NCI-H510A (cell line): ENCODE results near the gene PLEKHM3.
"Not testable (repeated sequence)": the region's sequence is repeated elsewhere in the genome, so short reads cannot be mapped to it uniquely, and the experiment has no call there.

Source experiments
- DNase-seq: peaks from one replicate; lab custom pipeline; 2025; lab: John Stamatoyannopoulos, UW

The PLEKHM3 gene

DNA sequence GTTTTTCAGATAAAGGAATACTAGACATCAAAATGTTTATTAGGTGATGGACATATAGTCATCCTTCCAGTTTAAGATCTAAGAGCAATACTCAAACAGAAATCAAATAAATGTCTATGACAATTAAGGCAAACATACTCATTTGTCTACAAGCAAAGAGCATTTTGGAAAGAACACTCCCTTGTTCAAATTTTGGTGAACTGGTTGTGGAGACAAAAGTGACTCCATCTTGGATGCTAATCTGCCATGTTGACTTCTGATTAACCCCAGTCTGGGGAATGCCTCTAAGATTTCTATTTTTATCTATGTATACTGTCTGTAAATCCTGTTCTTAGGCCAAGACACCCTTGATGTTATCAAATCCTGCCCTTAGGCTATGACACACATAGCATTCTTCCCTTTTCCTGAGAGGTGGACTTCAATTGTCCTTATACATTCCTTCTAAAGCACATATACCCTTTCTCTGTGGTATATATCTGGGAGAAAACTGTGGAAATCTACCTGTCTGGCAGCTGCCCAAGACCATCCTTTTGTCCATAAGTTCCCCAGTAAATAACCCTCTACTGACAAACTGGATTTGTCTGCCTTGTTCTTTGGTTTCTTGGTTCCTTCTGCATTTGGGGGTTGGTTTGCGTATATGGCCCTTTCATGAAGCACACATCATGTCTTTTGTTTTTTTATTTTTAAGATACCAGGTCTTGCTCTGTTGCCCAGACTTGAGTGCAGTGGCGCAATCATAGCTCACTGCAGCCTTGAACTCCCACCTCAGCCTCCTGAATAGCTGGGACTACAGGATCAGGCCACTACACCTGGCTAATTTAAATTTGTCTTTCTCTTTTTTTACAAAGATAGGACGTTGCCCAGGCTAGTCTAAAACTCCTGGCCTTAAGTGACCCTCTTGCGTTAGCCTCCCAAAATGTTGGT, 12.5 kb upstream of the PLEKHM3 start:
- no peak for DNase-seq

GRCh38 chr2:208036357-208036756, 11.0 kb upstream of the PLEKHM3 start:
- no peak for DNase-seq

- DNase-seq: no peak
Observed at GRCh38 chr2:208034503-208035140, 9.3 kb upstream of the PLEKHM3 start.

- no peak for DNase-seq
Observed at GRCh38 chr2:208033701-208034502, 8.6 kb upstream of the PLEKHM3 start.

DNA sequence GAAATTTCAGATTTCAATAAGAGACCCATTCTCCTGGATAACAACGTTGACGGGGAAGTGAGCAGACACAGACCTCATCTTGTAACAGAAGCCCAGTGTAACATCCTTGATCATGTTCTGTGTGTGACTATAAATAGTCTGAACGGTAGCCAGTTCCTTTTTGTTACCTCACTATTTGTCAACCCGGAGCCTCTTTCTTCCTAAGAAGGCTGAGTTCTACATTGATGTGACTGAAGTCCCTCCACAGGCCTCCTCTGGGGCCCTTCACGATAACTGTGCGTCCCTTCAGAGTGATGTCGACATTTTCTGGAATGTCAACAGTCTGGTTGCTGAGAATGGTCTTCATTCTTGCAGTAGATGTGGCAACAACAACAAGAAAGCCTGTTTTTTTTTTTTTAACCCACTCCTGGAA, 6.3 kb upstream of the PLEKHM3 start:
- DNase-seq: no peak

- no peak for DNase-seq
Observed at GRCh38 chr2:208025814-208026184, 472 bp upstream of the PLEKHM3 start.

DNA sequence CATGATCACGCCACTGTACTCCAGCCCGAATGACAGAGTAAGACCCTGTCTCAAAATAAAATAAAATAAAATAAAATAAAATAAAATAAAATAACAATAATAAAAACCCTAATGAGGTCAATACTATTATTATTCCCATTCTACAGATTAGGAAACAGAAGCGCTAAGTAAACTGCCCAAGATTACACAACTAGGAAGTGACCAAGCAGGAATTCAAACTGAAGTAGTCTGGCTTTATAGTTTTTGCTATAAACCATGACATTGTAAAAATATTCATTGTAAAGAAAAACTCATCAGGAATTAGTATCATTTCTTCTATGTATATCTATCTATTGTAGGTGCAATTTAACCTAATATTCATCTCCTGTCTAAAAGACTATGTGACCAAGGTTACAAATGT, 1.2 kb downstream of the PLEKHM3 start:
- no peak for DNase-seq

GRCh38 chr2:208020253-208020652, 5.1 kb downstream of the PLEKHM3 start:
- DNase-seq: no peak

- DNase-seq: not testable (repeated sequence)
Observed at GRCh38 chr2:208018124-208018712, 7.1 kb downstream of the PLEKHM3 start.

DNA sequence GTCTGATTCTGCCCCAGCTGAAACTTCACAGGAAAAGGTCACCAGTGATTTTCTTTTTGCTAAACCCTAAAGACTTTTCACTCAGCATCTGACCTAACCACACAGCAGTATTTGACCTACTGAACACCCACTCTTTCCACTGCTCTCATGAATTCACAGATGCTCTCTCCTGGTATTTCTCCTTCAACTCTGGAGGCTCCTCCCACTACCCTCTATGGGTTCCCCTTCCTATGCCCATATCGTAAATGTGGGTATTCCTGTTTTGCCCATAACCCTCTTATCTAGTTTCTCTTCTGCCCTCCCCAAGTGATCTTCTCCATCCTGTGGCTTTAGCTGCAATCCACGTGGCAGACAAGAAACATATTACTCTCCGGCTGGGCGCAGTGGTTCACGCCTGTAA, 7.6 kb downstream of the PLEKHM3 start:
- no peak for DNase-seq

- no peak for DNase-seq
Observed at GRCh38 chr2:208015475-208015874, 9.9 kb downstream of the PLEKHM3 start.

DNA sequence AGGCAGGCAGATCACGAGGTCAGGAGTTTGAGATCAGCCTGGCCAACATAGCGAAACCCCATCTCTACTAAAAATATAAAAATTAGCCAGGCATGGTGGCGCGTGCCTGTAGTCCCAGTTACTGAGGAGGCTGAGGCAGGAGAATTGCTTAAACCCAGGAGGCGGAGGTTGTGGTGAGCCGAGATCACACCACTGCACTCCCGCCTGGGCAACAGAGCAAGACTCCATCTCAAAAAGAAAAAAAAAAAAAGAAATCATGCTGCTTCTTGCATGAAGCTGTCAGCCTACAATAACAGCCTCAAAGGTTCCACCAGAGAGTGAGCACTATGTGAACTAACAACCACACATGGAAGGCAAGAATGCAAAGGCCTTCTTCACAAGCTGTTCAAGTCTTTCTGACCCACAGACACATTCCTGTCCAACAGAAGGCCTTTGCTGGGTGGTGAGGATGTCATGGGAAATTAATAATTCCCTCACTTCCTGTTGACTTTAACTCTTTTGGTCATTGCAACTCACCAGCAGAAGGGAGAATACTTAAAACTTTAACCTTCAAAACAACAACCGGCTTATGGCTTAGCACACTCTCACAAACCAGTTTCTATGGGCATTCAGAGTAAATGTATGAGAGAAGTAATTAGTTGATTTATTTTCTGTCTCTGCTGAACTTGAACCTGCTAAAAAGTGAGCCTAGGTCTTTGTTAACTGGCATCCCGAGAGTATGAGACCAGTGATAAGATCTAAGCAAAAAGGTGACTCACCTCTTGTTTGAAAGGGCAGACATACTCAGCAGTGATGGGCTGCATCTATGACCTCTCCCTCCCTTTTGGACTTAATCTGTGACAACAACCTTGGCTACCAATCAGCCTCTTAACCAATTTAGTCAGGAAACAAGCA, 11.8 kb downstream of the PLEKHM3 start:
- no peak for DNase-seq

DNA sequence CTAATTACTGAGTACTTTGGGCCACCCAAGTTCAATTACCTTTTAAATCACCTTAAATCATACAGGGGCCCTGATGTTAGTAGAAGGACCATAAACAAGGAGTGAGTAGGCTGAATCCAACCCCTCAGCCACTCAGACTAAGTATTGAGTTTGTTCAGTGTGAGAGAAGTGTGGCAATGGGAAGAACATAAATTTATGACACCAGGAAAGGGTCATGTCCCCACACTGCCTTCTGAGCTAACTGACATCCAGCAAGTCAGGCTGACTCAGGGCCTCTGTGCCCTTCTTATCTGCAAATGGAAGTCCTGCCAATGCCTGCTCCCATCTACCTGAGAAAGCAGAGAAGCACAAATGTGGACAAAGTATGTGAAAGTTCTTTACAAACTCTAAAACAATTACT, 12.9 kb downstream of the PLEKHM3 start:
- no peak for DNase-seq

DNA sequence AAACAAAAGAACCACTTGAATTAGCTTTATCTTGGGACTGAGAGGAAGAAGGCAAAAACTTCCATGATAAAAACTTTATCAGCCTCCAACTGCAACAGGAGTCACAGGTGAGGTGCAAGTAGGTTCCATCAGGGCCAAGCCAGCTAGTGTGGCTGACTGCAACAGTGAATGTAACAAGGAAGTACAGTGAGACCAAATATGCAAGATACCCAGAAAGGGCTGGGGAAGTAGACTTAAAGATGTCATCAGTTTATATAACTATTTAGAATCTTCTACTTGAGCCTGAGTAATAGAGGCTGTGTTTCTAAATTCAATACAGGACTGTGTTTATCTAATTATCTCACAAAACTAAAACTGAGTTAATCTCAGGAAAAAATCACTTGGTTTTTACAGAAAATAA, 14.8 kb downstream of the PLEKHM3 start:
- DNase-seq: no peak

DNA sequence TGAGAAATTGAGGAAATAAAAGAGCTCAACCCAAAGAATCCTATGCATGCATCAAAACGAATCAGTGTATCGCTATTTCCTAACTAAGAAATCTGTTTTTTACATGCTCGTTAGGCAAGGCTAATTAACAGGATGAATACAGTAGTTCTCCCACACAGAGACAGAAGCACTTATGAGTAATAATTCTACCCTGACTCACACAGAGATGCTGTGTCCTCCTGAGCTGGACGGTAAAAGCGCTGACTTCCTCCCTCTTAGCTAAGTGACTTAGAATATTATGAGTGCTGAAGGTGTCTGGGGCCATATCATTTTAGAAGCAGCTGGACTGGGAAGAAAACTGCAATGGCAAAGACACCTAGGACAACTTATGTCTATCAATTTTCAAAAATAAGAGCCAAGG, 18.5 kb downstream of the PLEKHM3 start:
- no peak for DNase-seq

DNA sequence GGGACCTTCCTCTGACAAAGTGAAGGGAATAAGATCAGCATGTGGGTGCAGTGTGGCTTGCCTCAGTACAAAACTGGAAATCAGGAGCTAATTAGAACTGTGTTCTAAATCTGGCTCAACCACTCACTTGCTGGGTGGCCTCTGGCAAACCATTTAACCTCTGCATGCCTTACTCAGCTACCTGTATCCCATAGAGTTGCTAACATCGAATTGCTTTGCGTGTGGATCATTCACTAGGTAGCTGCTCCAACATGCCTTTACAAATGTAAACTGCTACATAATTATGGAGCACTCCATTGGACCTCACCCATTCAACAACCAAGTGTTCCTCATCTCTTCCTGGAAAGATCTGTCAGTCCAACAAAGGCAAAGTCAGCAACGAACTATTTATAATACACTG, 19.0 kb downstream of the PLEKHM3 start:
- no peak for DNase-seq

- DNase-seq: no peak
Observed at GRCh38 chr2:208001924-208002323, 23.4 kb downstream of the PLEKHM3 start.

GRCh38 chr2:208000701-208001395, 24.5 kb downstream of the PLEKHM3 start:
- DNase-seq: no peak

DNA sequence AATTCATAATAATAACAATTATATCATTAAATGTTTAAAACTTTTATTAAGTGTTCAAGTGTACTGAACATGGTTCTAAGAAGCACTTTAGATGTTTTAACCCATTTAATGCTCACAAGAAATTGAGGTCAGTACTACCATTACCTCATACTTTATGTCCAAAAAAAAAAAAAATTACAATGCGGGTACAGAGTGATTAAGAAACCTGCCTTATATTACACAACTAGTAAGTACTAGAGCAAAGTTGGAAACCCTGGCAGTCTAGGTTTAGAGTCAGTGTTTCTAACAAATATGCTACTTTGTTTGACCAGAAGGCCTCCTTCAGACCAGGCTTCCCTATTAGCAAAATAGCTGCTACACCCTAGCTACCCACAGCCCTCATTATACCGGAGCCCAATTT, 28.5 kb downstream of the PLEKHM3 start:
- no peak for DNase-seq

DNA sequence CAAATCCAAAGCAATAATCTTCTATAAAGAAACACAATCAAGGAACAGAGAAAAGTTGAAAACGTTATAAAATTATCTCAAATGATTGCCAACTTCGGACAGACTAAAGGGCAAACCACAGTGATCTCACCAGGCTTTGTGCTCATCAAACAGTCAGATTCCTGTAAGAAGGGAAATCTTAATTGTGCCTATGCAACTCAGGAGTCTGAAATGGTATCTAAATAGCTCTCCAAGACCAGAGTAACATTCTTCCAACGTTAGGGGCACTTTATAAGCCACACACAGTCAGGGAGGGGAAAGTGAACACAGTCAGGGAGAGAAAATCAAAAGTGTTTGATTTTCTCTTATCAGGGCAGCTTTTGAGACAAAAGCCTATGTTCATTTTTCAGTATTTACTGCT, 29.4 kb downstream of the PLEKHM3 start:
- DNase-seq: no peak
